Prostate gland (tissue), 2 donors: Measurements from ENCODE around the gene FEZF2.

ENCODE experiments used
- CTCF ChIP-seq, 4 experiments: fragments of 200-600 bp in 2 of 4; fragments of 450-650 bp in 2 of 4; sonication (generic) in 2 of 4; IDR thresholded peaks; 1 replicate in 3 of 4; 2 replicates in 1 of 4; pipeline ENCODE4 v1.5.1; 2016 to 2019; ENCODE audit warnings: antibody characterized with exemption in 4 of 4, mild to moderate bottlenecking in 2 of 4, moderate library complexity in 2 of 4
- POLR2A ChIP-seq: fragments of 450-650 bp; IDR thresholded peaks from one replicate; pipeline ENCODE4 v1.6.1; 2016; ENCODE audit warnings: antibody characterized with exemption, mild to moderate bottlenecking
- POLR2AphosphoS5 ChIP-seq: sonication (generic); formaldehyde crosslinking; IDR thresholded peaks from one replicate; pipeline ENCODE4 v1.6.1; 2017; ENCODE audit warnings: antibody characterized with exemption

GRCh38 chr3:62416144-62416543, 42.8 kb upstream of the FEZF2 start:
- TF ChIP-seq CTCF (IDR thresholded peaks at IDR 0.05), result no peak
- TF ChIP-seq POLR2AphosphoS5, result no peak
- no peak for TF ChIP-seq POLR2A
